GM19351 (cell line): ENCODE results near the gene CHCHD6.
A peak's percentile ranks its signal among the peaks of the same experiment; 100 is the strongest.

Source experiments
- ATAC-seq: cut with Tn5 transposase; IDR thresholded peaks from one replicate; pipeline ENCODE4 v1.9.1; 2021; ENCODE audit warnings: mild to moderate bottlenecking, moderate library complexity; ENCODE audit not compliant: unreplicated experiment

The CHCHD6 gene

DNA sequence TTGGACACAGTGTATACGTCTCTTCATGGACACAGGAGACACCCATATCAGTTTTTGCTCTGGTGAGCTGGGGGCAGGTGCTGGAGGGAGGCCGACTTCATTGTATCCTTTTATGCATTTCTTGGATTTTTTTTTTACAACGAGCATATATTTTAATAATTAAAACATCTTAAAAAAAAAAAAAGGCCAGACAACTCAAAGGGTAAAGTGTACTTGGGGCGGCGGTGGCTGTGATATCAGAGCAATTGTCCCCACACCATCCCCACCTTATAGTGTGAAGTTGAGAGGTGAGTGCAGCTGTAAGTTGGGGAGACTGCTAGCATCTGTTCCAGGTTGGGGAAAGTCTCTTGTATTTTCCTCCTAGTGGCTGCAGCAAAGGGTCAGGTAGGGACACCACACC is 266.9 kb downstream of the CHCHD6 start:
- no peak for ATAC-seq

DNA sequence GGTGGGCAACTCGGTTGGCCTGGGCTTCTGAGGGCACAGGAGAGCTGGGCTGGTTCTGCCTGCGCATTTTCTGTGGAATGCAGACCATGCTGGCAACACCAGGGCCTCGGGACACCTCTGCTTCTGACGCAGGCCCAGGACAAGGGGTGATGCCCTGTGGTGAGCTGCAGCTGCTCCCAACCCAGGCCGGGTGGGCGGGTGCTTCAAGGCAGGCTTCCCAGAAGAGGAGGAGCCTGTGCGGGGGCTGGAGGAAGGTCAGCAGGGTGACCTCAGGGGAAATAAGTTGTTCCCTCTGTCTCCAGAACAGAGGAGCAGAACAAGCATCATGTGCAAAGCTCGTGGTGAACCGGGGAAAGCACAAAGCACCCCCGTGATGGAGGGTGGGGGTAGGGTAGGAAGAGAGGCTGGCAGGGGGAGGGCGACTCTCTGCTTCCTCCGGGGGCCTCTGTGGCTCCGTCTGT is 267.9 kb downstream of the CHCHD6 start:
- ATAC-seq, result no peak

DNA sequence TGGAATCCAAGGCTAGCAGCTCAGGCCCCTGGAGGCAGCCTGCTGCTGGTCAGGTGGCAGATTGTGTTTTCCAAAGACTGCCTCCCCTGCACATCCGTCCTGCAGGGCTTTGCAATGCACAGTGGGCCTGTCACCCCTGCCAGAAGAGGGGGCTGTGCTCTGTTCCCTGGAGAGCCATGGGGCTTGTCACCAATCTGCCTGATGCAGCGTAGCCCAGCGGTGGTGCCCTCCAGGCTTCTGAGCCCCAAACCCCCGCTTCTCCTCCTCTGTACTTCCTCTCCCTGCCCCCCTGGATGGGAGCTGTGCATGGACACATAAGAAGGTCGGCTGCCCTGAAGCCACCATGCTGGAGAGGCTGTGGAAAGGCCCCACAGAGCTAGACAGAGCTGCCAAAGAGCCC is 268.8 kb downstream of the CHCHD6 start:
- no peak for ATAC-seq

DNA sequence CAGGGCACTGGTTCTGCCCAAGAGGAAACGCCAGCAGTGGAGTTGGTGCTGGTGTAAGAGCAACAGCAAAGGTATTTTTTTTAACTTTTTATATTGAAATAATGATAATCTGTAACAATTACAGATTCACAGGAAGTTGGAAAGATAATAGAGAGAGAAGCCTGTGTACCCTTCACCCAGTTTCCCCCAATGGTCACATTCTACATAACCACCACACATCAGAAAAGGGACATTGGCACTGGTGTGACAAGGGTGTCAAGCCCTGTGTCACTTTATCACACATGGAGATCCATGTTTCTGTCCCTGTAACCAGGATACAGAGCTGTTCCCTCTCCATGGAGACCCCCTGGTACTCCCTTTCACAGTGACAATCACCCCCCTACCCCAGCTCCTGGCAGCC is 269.8 kb downstream of the CHCHD6 start:
- no peak for ATAC-seq

GRCh38 chr3:126974756-126975155 is 270.7 kb downstream of the CHCHD6 start:
- ATAC-seq, result no peak

DNA sequence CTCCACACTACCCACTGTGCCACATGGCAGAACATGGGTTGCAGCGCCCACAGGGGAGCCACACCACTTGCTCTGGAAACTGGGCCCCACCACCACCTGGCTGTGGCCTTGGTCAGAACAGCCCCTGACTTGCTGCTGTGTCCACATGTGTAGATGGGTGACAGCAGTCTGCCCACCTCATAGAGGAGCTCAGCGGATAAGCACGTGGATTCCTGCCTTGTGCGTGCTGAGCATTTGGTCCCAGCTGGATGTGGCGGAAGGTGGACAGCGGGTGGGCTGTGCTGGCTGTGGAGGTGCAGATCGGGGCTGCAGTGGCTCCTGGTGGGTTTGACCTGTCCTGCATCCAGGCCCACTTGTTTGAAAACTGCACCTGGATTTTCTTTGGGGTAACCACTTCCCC is 272.9 kb downstream of the CHCHD6 start:
- no peak for ATAC-seq

- no peak for ATAC-seq
These were observed 273.8 kb downstream of the CHCHD6 start for GRCh38 chr3:126977821-126978220.

DNA sequence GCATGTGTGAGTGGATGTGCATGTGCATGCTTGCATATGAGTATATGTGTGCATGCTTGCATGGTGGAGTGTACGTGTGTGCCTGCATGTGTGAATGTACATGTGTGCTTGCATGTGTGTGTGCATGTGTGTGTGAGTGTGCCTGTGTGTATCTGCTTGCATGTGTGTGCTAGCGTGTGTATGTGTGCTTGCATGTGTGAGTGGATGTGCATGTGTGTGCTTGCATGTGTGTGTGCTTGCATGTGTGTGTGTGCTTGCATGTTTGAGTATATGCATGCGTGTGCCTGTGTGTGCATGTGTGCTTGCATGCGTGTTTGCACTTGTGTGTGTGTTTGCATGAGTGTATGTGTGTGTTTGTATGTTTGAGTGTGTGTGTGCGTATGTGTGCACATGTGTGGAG is 274.3 kb downstream of the CHCHD6 start:
- no peak for ATAC-seq

DNA sequence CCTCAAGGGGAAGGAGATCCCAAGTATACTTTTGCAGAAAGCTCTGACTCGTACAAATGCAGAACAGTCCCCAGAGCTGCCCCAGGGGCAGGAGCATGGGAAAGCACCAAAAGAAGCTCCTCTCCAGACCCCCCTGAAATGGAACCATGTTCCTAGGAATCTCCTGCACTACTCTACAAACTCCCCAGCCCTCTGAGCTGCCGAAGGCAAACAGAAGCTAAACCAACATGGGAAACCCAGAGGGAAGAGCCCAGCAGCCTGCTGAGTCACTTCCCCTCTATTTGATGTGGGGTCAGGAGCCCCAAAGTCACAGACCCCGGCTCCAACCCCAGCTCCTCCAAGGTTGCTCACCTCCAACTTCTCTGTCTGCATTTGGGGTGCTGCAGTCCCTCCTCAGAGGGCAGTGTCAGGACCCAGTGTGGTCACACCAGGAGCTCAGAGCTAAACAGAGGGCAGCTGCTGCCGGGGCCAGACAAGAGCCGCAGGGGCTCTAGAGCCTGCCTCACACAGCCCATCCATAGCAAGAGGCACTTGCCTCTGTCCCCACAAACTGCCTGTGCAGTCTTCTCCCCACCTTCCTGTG is 275.1 kb downstream of the CHCHD6 start:
- ATAC-seq, result no peak

- no peak for ATAC-seq
These were observed 276.3 kb downstream of the CHCHD6 start for GRCh38 chr3:126980266-126980811.

- ATAC-seq, result peak; percentile 42
These were observed 278.1 kb downstream of the CHCHD6 start for GRCh38 chr3:126982126-126982470.

DNA sequence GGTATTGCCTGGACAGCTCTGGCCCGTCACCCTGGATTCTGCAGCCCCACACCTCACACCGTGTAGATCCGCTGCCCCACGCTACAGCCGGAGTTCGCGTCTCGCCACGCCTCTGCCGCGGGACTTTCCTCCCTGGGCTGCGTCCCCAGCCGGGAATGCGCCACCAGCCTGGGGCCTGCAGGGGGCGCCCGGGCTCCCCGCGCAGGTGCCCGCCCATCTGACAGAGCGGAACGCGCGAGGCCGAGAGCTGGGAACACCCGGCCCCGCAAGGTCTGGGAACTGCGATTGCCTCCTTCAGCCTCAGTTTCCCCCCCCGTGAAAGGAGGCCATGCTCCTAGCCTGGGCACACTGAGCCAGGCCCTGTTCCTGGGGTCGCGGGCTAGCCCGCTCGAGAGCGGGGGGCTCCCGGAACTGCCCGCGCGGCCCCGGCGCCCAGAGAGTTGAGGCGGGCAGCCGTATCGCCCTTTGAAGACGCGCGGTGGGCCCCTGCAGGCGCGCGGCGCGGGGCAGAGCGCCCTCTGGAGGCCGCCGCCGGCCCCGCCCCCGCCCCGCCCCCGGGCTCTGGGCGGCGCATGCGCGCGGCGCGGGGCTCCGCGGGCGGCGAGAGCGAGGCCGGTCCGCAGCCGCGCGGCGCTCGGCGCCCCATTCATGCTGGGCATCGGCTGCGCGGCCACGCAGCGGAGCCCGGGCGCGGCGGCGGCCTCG is 278.6 kb downstream of the CHCHD6 start, which contains the start of gene PLXNA1:
TSS of gene PLXNA1 (plus strand) at position 645 of the 705 bp plus-strand sequence. CDS start 5,479 bp downstream, outside the sequence.
- ATAC-seq, result peak; percentile 59

GRCh38 chr3:126983276-126983652 is 279.2 kb downstream of the CHCHD6 start:
- ATAC-seq, result peak; percentile 3

- ATAC-seq, result no peak
These were observed 279.8 kb downstream of the CHCHD6 start for GRCh38 chr3:126983653-126984390.

- ATAC-seq, result no peak
These were observed 280.5 kb downstream of the CHCHD6 start for GRCh38 chr3:126984391-126985131.

DNA sequence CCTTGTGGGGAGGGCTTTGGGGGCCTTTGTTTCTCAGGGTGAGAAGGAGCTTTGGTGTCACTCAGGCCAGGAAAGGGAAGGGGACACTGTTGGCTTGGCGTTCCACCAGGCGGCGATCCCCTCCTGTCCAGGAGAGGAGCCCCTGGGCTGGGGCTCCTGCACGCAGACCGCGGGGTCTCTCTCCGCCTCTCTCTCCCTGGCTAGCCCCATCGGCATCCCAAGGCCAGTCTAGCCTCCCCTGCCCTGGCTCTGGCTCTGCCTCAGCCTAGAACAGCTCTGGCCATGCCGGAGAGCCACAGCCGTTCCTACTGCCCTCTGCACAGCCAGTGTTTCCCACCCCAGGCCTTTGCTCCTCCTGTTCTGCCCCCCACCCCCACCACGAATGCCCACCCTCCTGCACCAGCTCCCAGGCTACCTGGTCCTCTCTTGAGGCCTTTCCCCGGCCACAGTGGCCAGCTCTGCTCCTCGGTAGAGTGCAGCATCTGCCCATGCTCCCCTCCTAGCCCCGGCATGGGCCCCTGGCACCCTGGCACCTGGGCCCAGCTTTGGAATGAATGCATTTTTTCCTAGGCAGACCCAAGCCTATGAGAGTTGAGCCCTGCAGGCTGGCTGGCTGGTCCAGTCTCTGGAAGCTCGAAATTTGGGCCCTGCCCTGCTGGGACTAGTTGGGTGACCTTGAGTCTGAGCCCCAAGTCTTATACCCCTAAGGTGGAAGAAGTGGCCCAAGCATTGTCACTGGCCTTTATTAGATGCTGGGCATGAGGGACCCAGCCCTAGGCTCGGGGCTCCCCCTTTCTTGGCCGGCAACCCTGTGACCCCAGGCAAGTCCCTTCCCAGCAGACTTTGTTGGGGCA is 281.3 kb downstream of the CHCHD6 start:
- no peak for ATAC-seq

DNA sequence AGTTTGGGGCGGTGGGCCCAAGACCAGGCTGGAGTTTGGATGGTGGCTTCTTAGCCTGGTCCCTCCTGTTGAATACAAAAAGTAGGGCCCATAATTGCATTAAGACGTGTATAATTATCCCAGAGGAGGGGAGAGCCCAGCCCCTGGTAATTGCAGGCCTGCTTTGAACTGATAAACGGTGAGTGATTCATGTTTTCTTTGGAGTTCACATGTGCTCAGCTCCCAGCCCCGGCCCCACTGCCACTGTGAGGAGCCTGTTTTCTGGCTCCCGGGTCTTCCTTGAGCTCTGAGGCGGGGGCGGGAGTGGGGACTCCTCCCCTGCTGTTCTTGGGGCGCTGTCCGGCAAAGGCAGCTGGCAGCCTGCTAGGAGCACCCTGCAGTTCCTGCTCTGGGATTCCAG is 282.0 kb downstream of the CHCHD6 start:
- no peak for ATAC-seq

DNA sequence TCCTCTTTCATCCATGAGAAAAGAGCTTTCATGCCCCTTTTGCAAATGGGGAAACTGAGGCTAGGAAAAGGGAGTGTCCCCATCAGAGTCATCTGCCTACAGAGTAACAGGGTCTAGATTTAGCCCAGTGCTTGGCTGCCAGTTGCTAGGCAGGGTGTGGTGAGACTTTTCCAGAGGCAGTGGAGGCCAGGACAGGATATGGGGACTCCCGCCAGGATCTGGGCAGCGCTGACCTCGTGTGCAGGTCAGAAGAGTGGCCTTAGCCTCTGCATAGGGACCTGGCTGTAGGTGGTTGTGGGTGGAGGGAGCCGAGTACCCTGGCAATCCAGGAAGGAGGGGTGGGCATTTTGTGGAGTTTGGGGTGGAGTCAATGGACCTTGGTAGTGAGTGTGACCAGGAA is 283.1 kb downstream of the CHCHD6 start:
- no peak for ATAC-seq

- no peak for ATAC-seq
These were observed 283.6 kb downstream of the CHCHD6 start for GRCh38 chr3:126987596-126987995.

DNA sequence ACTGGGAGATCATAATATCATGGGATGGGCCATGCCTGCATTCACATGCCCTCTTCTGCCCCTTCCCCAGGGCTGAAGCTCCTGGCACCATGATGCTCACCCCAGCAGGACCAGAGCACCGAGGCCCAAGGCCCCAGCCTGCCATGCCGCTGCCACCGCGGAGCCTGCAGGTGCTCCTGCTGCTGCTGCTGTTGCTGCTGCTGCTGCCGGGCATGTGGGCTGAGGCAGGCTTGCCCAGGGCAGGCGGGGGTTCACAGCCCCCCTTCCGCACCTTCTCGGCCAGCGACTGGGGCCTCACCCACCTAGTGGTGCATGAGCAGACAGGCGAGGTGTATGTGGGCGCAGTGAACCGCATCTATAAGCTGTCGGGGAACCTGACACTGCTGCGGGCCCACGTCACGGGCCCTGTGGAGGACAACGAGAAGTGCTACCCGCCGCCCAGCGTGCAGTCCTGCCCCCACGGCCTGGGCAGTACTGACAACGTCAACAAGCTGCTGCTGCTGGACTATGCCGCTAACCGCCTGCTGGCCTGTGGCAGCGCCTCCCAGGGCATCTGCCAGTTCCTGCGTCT is 284.5 kb downstream of the CHCHD6 start:
- no peak for ATAC-seq
